Measurements from ENCODE around the gene DNAJB5.

The DNAJB5 gene

GRCh38 chr9:34985311-34985899, 4.1 kb upstream of the DNAJB5 start:
- FAIRE-seq = peak; percentile 73

GRCh38 chr9:34986540-34987047, 3.0 kb upstream of the DNAJB5 start:
- FAIRE-seq = no peak

GRCh38 chr9:34987160-34987901, 2.2 kb upstream of the DNAJB5 start:
- FAIRE-seq = no peak

GRCh38 chr9:34988218-34989002, 1.1 kb upstream of the DNAJB5 start:
- no peak for FAIRE-seq

GRCh38 chr9:34989946-34990635, 546 bp downstream of the DNAJB5 start:
- no peak for FAIRE-seq

- no peak for FAIRE-seq
Observed at GRCh38 chr9:34990908-34991606, 1.5 kb downstream of the DNAJB5 start.

GRCh38 chr9:34991607-34992375, 2.2 kb downstream of the DNAJB5 start:
- no peak for FAIRE-seq

GRCh38 chr9:34992376-34992951, 2.9 kb downstream of the DNAJB5 start:
- FAIRE-seq = no peak

GRCh38 chr9:34993502-34994259, 4.1 kb downstream of the DNAJB5 start:
- FAIRE-seq = no peak

GRCh38 chr9:34994260-34994899, 4.8 kb downstream of the DNAJB5 start:
- FAIRE-seq = peak; percentile 50

GRCh38 chr9:34994900-34995669, 5.5 kb downstream of the DNAJB5 start:
- no peak for FAIRE-seq

GRCh38 chr9:34995670-34996060, 6.1 kb downstream of the DNAJB5 start:
- FAIRE-seq = no peak

GRCh38 chr9:34996181-34996904, 6.8 kb downstream of the DNAJB5 start:
- no peak for FAIRE-seq

- FAIRE-seq = no peak
Observed at GRCh38 chr9:34996905-34997279, 7.3 kb downstream of the DNAJB5 start.

GRCh38 chr9:34997379-34997781, 7.8 kb downstream of the DNAJB5 start:
- FAIRE-seq = no peak

- FAIRE-seq = no peak
Observed at GRCh38 chr9:34998266-34998665, 8.7 kb downstream of the DNAJB5 start.

GRCh38 chr9:34999576-34999975, 10.0 kb downstream of the DNAJB5 start:
- no peak for FAIRE-seq

GRCh38 chr9:35000535-35001284, 11.2 kb downstream of the DNAJB5 start:
- FAIRE-seq = no peak
